Stimulated activated CD4-positive, alpha-beta T cell treated with anti-CD3 and anti-CD28 coated beads, Interleukin-15, amount 100 ng/mL, for 48 hours (primary cell): ENCODE measurements around the gene PRR23A.

Source experiments
- DNase-seq, 2 donors: peaks; one replicate each; pipeline ENCODE4 v3.0.0-alpha.2; 2020; ENCODE audit warnings: low read depth in 2 of 2

The PRR23A gene

GRCh38 chr3:138972941-138973340, 33.1 kb downstream of the PRR23A start:
- no peak for DNase-seq

DNA sequence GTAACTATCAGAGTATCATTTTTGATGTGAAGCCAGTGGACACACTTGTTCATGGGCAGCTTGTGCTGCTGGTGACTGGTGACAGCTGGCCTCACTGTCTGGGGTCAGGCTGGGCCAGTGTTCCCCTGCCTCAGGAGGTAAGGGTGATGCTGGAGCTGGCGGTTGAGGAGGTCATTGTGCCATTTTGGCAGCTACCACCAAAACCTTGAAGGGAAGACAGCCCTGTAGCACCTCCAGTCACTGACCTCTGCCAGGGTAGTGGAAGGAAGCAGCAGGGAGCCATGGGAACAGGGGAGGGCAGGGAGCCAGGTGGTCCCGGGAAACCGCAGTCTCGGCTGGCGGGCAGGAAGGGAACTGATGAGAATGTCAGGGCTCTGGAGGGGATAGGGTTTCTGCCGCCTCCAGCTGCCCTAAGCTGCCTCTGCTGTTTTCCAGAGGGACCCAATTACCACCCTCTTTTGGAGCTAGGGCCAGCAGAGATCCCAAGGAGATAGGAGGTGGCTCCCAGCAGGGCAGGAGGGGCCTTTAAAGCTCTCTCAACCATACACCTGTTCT, 34.2 kb downstream of the PRR23A start:
- no peak for DNase-seq

DNA sequence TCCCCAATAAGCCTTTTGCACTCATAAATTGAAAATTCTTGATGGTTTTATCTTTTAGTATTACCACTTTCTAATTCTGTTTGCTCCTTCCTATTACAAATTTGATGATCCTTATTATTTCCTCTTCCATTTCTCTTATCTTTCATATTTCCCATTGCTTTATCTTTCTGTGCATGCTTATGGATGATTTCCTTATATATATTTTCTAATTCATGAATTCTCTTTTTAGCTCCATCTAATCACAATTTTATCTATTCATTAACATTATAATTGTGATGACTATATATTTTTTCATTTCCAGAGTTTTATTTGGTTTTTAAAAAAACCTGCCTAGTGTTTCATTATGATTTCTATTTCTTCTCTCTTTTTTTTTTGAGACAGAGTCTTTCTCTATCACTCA, 41.1 kb downstream of the PRR23A start:
- DNase-seq, result no peak

- DNase-seq, result no peak
Observed at GRCh38 chr3:138964264-138964663, 41.8 kb downstream of the PRR23A start.

GRCh38 chr3:138962854-138963560, 43.1 kb downstream of the PRR23A start:
- no peak for DNase-seq

- no peak for DNase-seq
Observed at GRCh38 chr3:138960417-138960852, 45.6 kb downstream of the PRR23A start.
